ENCODE measurements around the gene POR.
A peak's percentile ranks its signal among the peaks of the same experiment; 100 is the strongest.
"Not testable (repeated sequence)": the region's sequence is repeated elsewhere in the genome, so short reads cannot be mapped to it uniquely, and the experiment has no call there.

POR gene

GRCh38 chr7:75887669-75888369, 27.1 kb upstream of the POR start:
- no peak for DNase-seq

GRCh38 chr7:75888464-75889222, 26.3 kb upstream of the POR start:
- DNase-seq, result no peak

- DNase-seq, result no peak
Measured at GRCh38 chr7:75889223-75889825, 25.6 kb upstream of the POR start.

- no peak for DNase-seq
Measured at GRCh38 chr7:75889826-75890225, 25.1 kb upstream of the POR start.

- not testable (repeated sequence) for DNase-seq
Measured at GRCh38 chr7:75891237-75891636, 23.7 kb upstream of the POR start.

- no peak for DNase-seq
Measured at GRCh38 chr7:75891815-75892411, 23.0 kb upstream of the POR start.

- DNase-seq, result no peak
Measured at GRCh38 chr7:75892634-75893272, 22.2 kb upstream of the POR start.

GRCh38 chr7:75896803-75897327, 18.1 kb upstream of the POR start:
- no peak for DNase-seq

- no peak for DNase-seq
Measured at GRCh38 chr7:75900617-75901315, 14.2 kb upstream of the POR start.

- DNase-seq, result peak; percentile 99
Measured at GRCh38 chr7:75905785-75906604, 9.0 kb upstream of the POR start.

- DNase-seq, result peak; percentile 33
Measured at GRCh38 chr7:75906991-75907667, 7.8 kb upstream of the POR start.

- not testable (repeated sequence) for DNase-seq
Measured at GRCh38 chr7:75907668-75908039, 7.3 kb upstream of the POR start.

- DNase-seq, result no peak
Measured at GRCh38 chr7:75909521-75910132, 5.3 kb upstream of the POR start.

- not testable (repeated sequence) for DNase-seq
Measured at GRCh38 chr7:75911186-75911585, 3.8 kb upstream of the POR start.

- DNase-seq, result no peak
Measured at GRCh38 chr7:75913437-75913836, 1.5 kb upstream of the POR start.

- no peak for DNase-seq
Measured at GRCh38 chr7:75914169-75914654, 743 bp upstream of the POR start.

- DNase-seq, result no peak
Measured at GRCh38 chr7:75915416-75916156, 631 bp downstream of the POR start.

- DNase-seq, result peak; percentile 70
Measured at GRCh38 chr7:75916259-75916658, 1.3 kb downstream of the POR start.
